ENCODE data around the gene GRHL1.

DNA sequence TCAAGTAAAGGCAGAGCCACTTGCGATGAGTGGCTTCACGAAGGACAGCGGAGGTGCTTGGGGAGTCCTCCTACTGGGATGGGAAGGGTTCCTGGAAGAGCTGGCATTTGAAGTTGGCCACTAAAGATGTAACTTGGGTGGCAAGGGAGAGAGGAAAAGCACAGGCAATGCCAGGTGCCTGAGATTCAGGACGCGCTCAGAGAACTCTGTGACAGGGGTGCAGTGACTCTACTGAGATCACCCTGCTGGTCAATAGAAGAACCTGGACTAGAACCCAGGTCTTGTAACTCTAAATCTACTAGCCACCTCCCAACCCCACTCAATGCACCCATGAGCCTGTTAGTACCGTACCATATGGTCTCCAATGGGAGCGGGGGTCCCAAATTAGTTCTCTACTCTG is 5.4 kb upstream of the GRHL1 start:
- no peak for TF ChIP-seq POLR2A (IDR thresholded peaks at IDR 0.05)
- TF ChIP-seq, protein P1, sequence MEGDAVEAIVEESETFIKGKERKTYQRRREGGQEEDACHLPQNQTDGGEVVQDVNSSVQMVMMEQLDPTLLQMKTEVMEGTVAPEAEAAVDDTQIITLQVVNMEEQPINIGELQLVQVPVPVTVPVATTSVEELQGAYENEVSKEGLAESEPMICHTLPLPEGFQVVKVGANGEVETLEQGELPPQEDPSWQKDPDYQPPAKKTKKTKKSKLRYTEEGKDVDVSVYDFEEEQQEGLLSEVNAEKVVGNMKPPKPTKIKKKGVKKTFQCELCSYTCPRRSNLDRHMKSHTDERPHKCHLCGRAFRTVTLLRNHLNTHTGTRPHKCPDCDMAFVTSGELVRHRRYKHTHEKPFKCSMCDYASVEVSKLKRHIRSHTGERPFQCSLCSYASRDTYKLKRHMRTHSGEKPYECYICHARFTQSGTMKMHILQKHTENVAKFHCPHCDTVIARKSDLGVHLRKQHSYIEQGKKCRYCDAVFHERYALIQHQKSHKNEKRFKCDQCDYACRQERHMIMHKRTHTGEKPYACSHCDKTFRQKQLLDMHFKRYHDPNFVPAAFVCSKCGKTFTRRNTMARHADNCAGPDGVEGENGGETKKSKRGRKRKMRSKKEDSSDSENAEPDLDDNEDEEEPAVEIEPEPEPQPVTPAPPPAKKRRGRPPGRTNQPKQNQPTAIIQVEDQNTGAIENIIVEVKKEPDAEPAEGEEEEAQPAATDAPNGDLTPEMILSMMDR (IDR thresholded peaks at IDR 0.05): no peak

Measured in testis (tissue), 2 donors.